ENCODE measurements around the gene TMEM250. TPM values are rescaled to one million over a fixed set of nuclear protein-coding genes. Genes with fewer than 3 reads are reported as not detected.

TMEM250 gene
- total RNA-seq, 4 donors from 2014 or later, result 23.5 to 35.3 (median 25.6) TPM

GRCh38 chr9:136135326-136136126, 16.9 kb upstream of the TMEM250 start:
- H3K36me3 ChIP-seq, result no peaks in the 10 kb centered on the region
- no peak overlapping the region for H3K4me3 ChIP-seq (replicated peaks in 1 of 3)
- intact Hi-C loops (cut with DNase I), result no loop called here
- H3K9me3 ChIP-seq, result no peaks in the 10 kb centered on the region
- no peak for DNase-seq
- no peaks in the 10 kb centered on the region for H3K27me3 ChIP-seq
- no peak overlapping the region for H3K27ac ChIP-seq
- TF ChIP-seq CTCF (IDR thresholded peaks at IDR 0.05) (no peak), POLR2A (IDR thresholded peaks at IDR 0.05) (no peak)
- peaks cover 10 to 36% of the 10 kb centered on the region in 2 donors for H3K4me1 ChIP-seq
- WGBS, 2 donors, result 63 to 68% methylated on average over 5 to 13 of the region's 18 CpGs

GRCh38 chr9:136133959-136134484, 15.3 kb upstream of the TMEM250 start:
- Histone ChIP-seq H3K27me3 (no peaks in the 10 kb centered on the region), H3K36me3 (no peaks in the 10 kb centered on the region), H3K9me3 (no peaks in the 10 kb centered on the region), H3K27ac (no peak overlapping the region), H3K4me1 (peaks cover 12 to 37% of the 10 kb centered on the region in 2 donors), H3K4me3 (replicated peaks in 1 of 3) (no peak overlapping the region)
- 46 to 51% methylated on average over 11 to 12 of the region's 18 CpGs for WGBS, 2 donors
- DNase-seq, result no peak
- no peak for TF ChIP-seq POLR2A (IDR thresholded peaks at IDR 0.05)
- no peak for TF ChIP-seq CTCF (IDR thresholded peaks at IDR 0.05)
- intact Hi-C loops (cut with DNase I), result no loop called here

GRCh38 chr9:136133191-136133958, 14.7 kb upstream of the TMEM250 start:
- WGBS, 2 donors, result 5 to 7% methylated on average over 21 to 31 of the region's 69 CpGs
- no peak overlapping the region for H3K27ac ChIP-seq
- TF ChIP-seq POLR2A (IDR thresholded peaks at IDR 0.05), result no peak
- peak in 3 of 6 experiments; percentile 20 to 47 (median 37) for TF ChIP-seq CTCF (IDR thresholded peaks at IDR 0.05)
- no peaks in the 10 kb centered on the region for H3K36me3 ChIP-seq
- peak; percentile 14 to 17 for DNase-seq
- no peaks in the 10 kb centered on the region for H3K27me3 ChIP-seq
- H3K9me3 ChIP-seq, result no peaks in the 10 kb centered on the region
- peaks cover 12 to 37% of the 10 kb centered on the region in 2 donors for H3K4me1 ChIP-seq
- peak overlapping the region in 1 of 3 donors; percentile 37 for H3K4me3 ChIP-seq (replicated peaks in 1 of 3)
- intact Hi-C loops (cut with DNase I), result no loop called here

- TF ChIP-seq CTCF (IDR thresholded peaks at IDR 0.05), result no peak
- TF ChIP-seq POLR2A (IDR thresholded peaks at IDR 0.05), result no peak
- H3K27me3 ChIP-seq, result no peaks in the 10 kb centered on the region
- no peaks in the 10 kb centered on the region for H3K36me3 ChIP-seq
- WGBS, 2 donors, result 28 to 37% methylated on average over 6 to 16 of the region's 52 CpGs
- intact Hi-C loops (cut with DNase I), result no loop called here
- peak overlapping the region in 1 of 3 donors; percentile 37 for H3K4me3 ChIP-seq (replicated peaks in 1 of 3)
- peaks cover 12 to 36% of the 10 kb centered on the region in 2 donors for H3K4me1 ChIP-seq
- DNase-seq, result no peak
- H3K9me3 ChIP-seq, result no peaks in the 10 kb centered on the region
- no peak overlapping the region for H3K27ac ChIP-seq
Observed at GRCh38 chr9:136132512-136133050, 13.9 kb upstream of the TMEM250 start.
